ENCODE results near the gene NR2F2. TPM values are rescaled to one million over a fixed set of nuclear protein-coding genes. Genes with fewer than 3 reads are reported as not detected.

Gene NR2F2
- total and polyA plus RNA-seq, 2 of the 13 experiments (the other 11 are each of a cell fraction or from before 2014, with no cell fraction given): 3.5 to 4.7 TPM

GRCh38 chr15:96360581-96361308 lies 30.2 kb downstream of the NR2F2 start:
- Histone ChIP-seq H3K4me3 (replicated peaks in 1 of 3; ENCODE audit: insufficient read depth in 1 of 3, low read depth in 2 of 3, low read length in 3 of 3) (no peak overlapping the region), H3K9ac (ENCODE audit: insufficient read depth, low read depth, low read length) (no peak overlapping the region), H3K27me3 (ENCODE audit: control insufficient read depth in 1 of 2, insufficient read depth in 2 of 2, low read length in 2 of 2) (no peaks in the 10 kb centered on the region), H3K9me3 (ENCODE audit: low read length) (no peaks in the 10 kb centered on the region), H3K36me3 (replicated peaks in 1 of 2; ENCODE audit: control insufficient read depth in 1 of 2, insufficient read depth in 2 of 2, low read length in 2 of 2) (no peaks in the 10 kb centered on the region), H4K20me1 (ENCODE audit: insufficient read depth, low read length) (no peaks in the 10 kb centered on the region), H2AFZ (ENCODE audit: low read length) (no peak overlapping the region), H3K27ac (ENCODE audit: extremely low read length, insufficient read depth, low read length) (no peak overlapping the region), H3K4me1 (ENCODE audit: insufficient read depth, low read length) (peaks cover 15% of the 10 kb centered on the region), H3K79me2 (ENCODE audit: insufficient read depth, low read length) (no peaks in the 10 kb centered on the region), H3K4me2 (ENCODE audit: low read depth, low read length) (no peak overlapping the region)
- DNase-seq (ENCODE audit: low spot score): no peak
- no peak for ATAC-seq
- intact Hi-C loops (cut with micrococcal nuclease; ENCODE audit: unreplicated experiment): no loop called here
- in situ Hi-C loops (cut with HindIII; ENCODE audit: extremely low pct_ligation_motif_present, low pct_unique_long_range_greater_than_20kb): loop anchor here (25.0 kb wide), 1 partner anchor 1402 kb away; no protein-coding TSS in a partner anchor
- no peak for TF ChIP-seq NFATC3 (CRISPR knock-in tag; IDR thresholded peaks at IDR 0.05)
- no peak for TF ChIP-seq RNF219 (CRISPR knock-in tag; IDR thresholded peaks at IDR 0.05)
- no peak for TF ChIP-seq MTF2 (CRISPR knock-in tag; IDR thresholded peaks at IDR 0.05; ENCODE audit: borderline replicate concordance)
- TF ChIP-seq ZC3H4 (CRISPR knock-in tag; IDR thresholded peaks at IDR 0.05; ENCODE audit: borderline replicate concordance): no peak
- no peak for TF ChIP-seq RFXANK (CRISPR knock-in tag; IDR thresholded peaks at IDR 0.05)
- no peak for TF ChIP-seq NCOA2 (CRISPR knock-in tag; IDR thresholded peaks at IDR 0.05)
- TF ChIP-seq ZNF207 (IDR thresholded peaks at IDR 0.05; ENCODE audit: borderline replicate concordance): no peak
- TF ChIP-seq NR2C2 (CRISPR knock-in tag; IDR thresholded peaks at IDR 0.05; ENCODE audit: borderline replicate concordance): no peak
- TF ChIP-seq RXRA (CRISPR knock-in tag; IDR thresholded peaks at IDR 0.05): no peak
- TF ChIP-seq E2F1 (CRISPR knock-in tag; IDR thresholded peaks at IDR 0.05): no peak
- no peak for TF ChIP-seq KDM5A (IDR thresholded peaks at IDR 0.05; ENCODE audit: borderline replicate concordance, low read length)
- no peak for TF ChIP-seq ZBTB44 (CRISPR knock-in tag; IDR thresholded peaks at IDR 0.05)
- TF ChIP-seq CREB3 (CRISPR knock-in tag; IDR thresholded peaks at IDR 0.05): no peak
- no peak for TF ChIP-seq HNRNPUL1 (IDR thresholded peaks at IDR 0.05; ENCODE audit: low read depth, low read length)
- no peak for TF ChIP-seq ZNF556 (CRISPR knock-in tag; IDR thresholded peaks at IDR 0.05; ENCODE audit: borderline replicate concordance)
- no peak for TF ChIP-seq NFIB (CRISPR knock-in tag; IDR thresholded peaks at IDR 0.05; ENCODE audit: borderline replicate concordance)
- no peak for TF ChIP-seq STAT5B (CRISPR knock-in tag; IDR thresholded peaks at IDR 0.05)
- TF ChIP-seq NAIF1 (CRISPR knock-in tag; IDR thresholded peaks at IDR 0.05; ENCODE audit: borderline replicate concordance): no peak
- ChIA-PET CTCF (ENCODE audit: low intra/inter-chr PET ratio, low total read pairs) (no interaction called here), POLR2A (no interaction called here)
- BruUV-seq (replicated peaks): no TSS peak
- 85% methylated on average over 32 of the region's 37 CpGs for WGBS (ENCODE audit: low lambda C conversion rate)
- no peak for FAIRE-seq
